HepG2 (cell line): Measurements from ENCODE around the gene STXBP2. TPM values are rescaled to one million over a fixed set of nuclear protein-coding genes. Genes with fewer than 3 reads are reported as not detected.

ENCODE experiments used
- ATAC-seq: fragments of 200-7000 bp; cut with Tn5 transposase; 3 replicates; pipeline ENCODE4 v1.9.1; 2020; ENCODE audit warnings: mild to moderate bottlenecking, moderate library complexity
- BruUV-seq: library from RNA; stranded (reverse); fragments of 400-500 nt; replicated peaks from 2 replicates; lab custom pipeline; 2021; lab: Mats Ljungman, UMichigan
- CTCF ChIA-PET: fragments of 300-600 bp; formaldehyde crosslinking; extraction: SDS; loops from one replicate; lab custom pipeline; 2021; ENCODE audit warnings: low total read pairs, inconsistent platforms, low intra/inter-chr PET ratio; lab: Yijun Ruan, JAX
- POLR2A ChIA-PET: fragments of 350-600 bp; sonication (Branson Sonifier 250); formaldehyde crosslinking; loops from one replicate; lab custom pipeline; 2020; ENCODE audit warnings: antibody characterized with exemption, inconsistent platforms; lab: Yijun Ruan, JAX
- DNase-seq: peaks from one replicate; pipeline ENCODE4 v3.0.0-alpha.2; 2015; ENCODE audit warnings: low spot score
- FAIRE-seq: peaks from 3 replicates; lab custom pipeline; 2011; peaks lifted over from hg19 to GRCh38; lab: Jason Lieb, UNC
- H2AFZ ChIP-seq: one replicate; pipeline ENCODE4 v1.6.1; 2011; ENCODE audit warnings: low read length, inconsistent platforms
- H3K27ac ChIP-seq: fragments of 300-600 bp; 3 replicates; pipeline ENCODE4 v1.8.0; 2011; ENCODE audit warnings: mixed run types, mild to moderate bottlenecking, mixed read lengths, low read length, inconsistent platforms; ENCODE audit not compliant: insufficient read depth; ENCODE audit errors: extremely low read length
- H3K27me3 ChIP-seq, 2 experiments: fragments of 200-600 bp in 1 of 2; 2 replicates in 1 of 2; 3 replicates in 1 of 2; pipeline versions ENCODE4 v1.6.0 to v1.8.0; 2011; ENCODE audit warnings: low read length in 2 of 2, mild to moderate bottlenecking in 2 of 2, moderate library complexity in 2 of 2, inconsistent platforms in 1 of 2; ENCODE audit not compliant: insufficient read depth in 2 of 2, control insufficient read depth in 1 of 2
- H3K36me3 ChIP-seq, 2 experiments: fragments of 200-600 bp in 1 of 2; replicated peaks in 1 of 2; 2 replicates in 1 of 2; 3 replicates in 1 of 2; pipeline versions ENCODE4 v1.5.1 to v1.8.0; 2011; ENCODE audit warnings: low read length in 2 of 2, inconsistent platforms in 1 of 2; ENCODE audit not compliant: insufficient read depth in 2 of 2, control insufficient read depth in 1 of 2
- H3K4me1 ChIP-seq: 2 replicates; pipeline ENCODE4 v1.5.1; 2012; ENCODE audit warnings: low read length, inconsistent platforms; ENCODE audit not compliant: insufficient read depth
- H3K4me2 ChIP-seq: 2 replicates; pipeline ENCODE4 v1.6.0; 2011; ENCODE audit warnings: low read depth, low read length, inconsistent platforms
- H3K4me3 ChIP-seq, 3 experiments: fragments of 200-600 bp in 1 of 3; sonication (generic), shearing (Covaris generic) in 1 of 3; replicated peaks in 1 of 3; 2 replicates each; pipeline ENCODE4 v1.5.1; 2011 to 2016; ENCODE audit warnings: low read length in 3 of 3, inconsistent platforms in 2 of 3, low read depth in 2 of 3, mild to moderate bottlenecking in 2 of 3, control low read depth in 1 of 3, mixed read lengths in 1 of 3; ENCODE audit not compliant: insufficient read depth in 1 of 3
- H3K79me2 ChIP-seq: one replicate; pipeline ENCODE4 v1.6.1; 2011; ENCODE audit warnings: low read length, inconsistent platforms; ENCODE audit not compliant: insufficient read depth
- H3K9ac ChIP-seq: 2 replicates; pipeline ENCODE4 v1.6.0; 2011; ENCODE audit warnings: mild to moderate bottlenecking, low read depth, low read length, inconsistent platforms; ENCODE audit not compliant: insufficient read depth
- H3K9me3 ChIP-seq: 2 replicates; pipeline ENCODE4 v1.5.1; 2012; ENCODE audit warnings: mild to moderate bottlenecking, low read length
- H4K20me1 ChIP-seq: 2 replicates; pipeline ENCODE4 v1.6.0; 2011; ENCODE audit warnings: inconsistent platforms, mild to moderate bottlenecking, low read length, moderate library complexity; ENCODE audit not compliant: insufficient read depth
- ESRRA ChIP-seq: sonication (generic); formaldehyde crosslinking; IDR thresholded peaks from 2 replicates; pipeline ENCODE4 v1.5.1; 2020; ENCODE audit warnings: mild to moderate bottlenecking, low read depth, missing genetic modification reagents
- NR2F6 ChIP-seq, 2 experiments: IDR thresholded peaks; 2 replicates each; pipeline ENCODE4 v1.6.1; 2016; ENCODE audit warnings: antibody characterized with exemption in 1 of 2, mild to moderate bottlenecking in 1 of 2
- ZNF24 ChIP-seq: fragments of 450-650 bp; IDR thresholded peaks from 2 replicates; pipeline ENCODE4 v1.6.1; 2017; ENCODE audit warnings: antibody characterized with exemption, mild to moderate bottlenecking
- ZNF550 ChIP-seq: sonication (generic); formaldehyde crosslinking; IDR thresholded peaks from 2 replicates; pipeline ENCODE4 v1.4.0; 2020; ENCODE audit warnings: mild to moderate bottlenecking, missing genetic modification reagents, borderline replicate concordance
- ZNF747 ChIP-seq: sonication (generic); formaldehyde crosslinking; IDR thresholded peaks from 2 replicates; pipeline ENCODE4 v1.8.1; 2023; ENCODE audit warnings: missing genetic modification reagents, mild to moderate bottlenecking, borderline replicate concordance
- WGBS: methylation state at CpG from one replicate; pipeline ENCODE4 v1.1.6; 2017; ENCODE audit warnings: low lambda C conversion rate; 5-methylcytosine and 5-hydroxymethylcytosine counted together
- in situ Hi-C: cut with HindIII; loops from 2 replicates; pipeline ENCODE4 v1.10.0; 2017; ENCODE audit warnings: low pct_unique_long_range_greater_than_20kb; ENCODE audit not compliant: extremely low pct_ligation_motif_present
- intact Hi-C: fragments of 100-400 bp; cut with micrococcal nuclease; formaldehyde crosslinking; loops from one replicate; pipeline ENCODE4 v1.10.0; 2022; ENCODE audit not compliant: unreplicated experiment
- polyA plus RNA-seq, 8 experiments: library from polyadenylated mRNA; depleted of rRNA in 3 of 8; stranded (reverse) in 7 of 8; unstranded in 1 of 8; fragments of >200 nt; fragmentation: Illumina TruSeq in 4 of 8; extraction: Trizol in 4 of 8; gene quantifications; 2 replicates each; pipeline versions ENCODE4 v1.2.1 to v1.2.3, GENCODE V29; 2011 to 2016; ENCODE audit warnings: low read depth in 4 of 8, missing spikeins in 1 of 8, mixed read lengths in 1 of 8; ENCODE audit not compliant: insufficient read depth in 1 of 8
- total RNA-seq, 5 experiments: library from RNA; depleted of rRNA; stranded (reverse); fragments of >200 nt; fragmentation: Illumina TruSeq; extraction: Trizol; gene quantifications; 2 replicates each; pipeline ENCODE4 v1.2.3, GENCODE V29; 2016; ENCODE audit warnings: low read depth in 1 of 5

Gene STXBP2
- total and polyA plus RNA-seq, 2 of the 13 experiments (the other 11 are each of a cell fraction or from before 2014, with no cell fraction given) = 22.8 to 40.1 TPM

DNA sequence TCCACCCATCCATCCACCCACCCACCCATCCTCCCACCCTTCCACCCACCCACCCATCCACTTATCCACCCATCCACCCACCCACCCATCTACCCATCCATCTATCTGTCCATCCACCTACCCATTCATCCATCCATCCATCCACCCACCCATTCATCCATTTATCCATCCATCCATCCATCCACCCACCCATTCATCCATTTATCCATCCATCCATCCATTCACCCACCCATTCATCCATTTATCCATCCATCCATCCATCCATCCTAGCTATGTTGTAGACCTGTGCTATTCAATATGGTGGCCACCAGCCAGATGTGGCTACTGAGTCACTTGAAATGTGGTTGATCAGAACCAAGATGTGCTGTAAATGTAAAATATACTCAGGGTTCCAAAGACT, 36.2 kb upstream of the STXBP2 start:
- BruUV-seq = no TSS peak
- Histone ChIP-seq H3K9me3 (no peaks in the 10 kb centered on the region), H3K27ac (no peak overlapping the region), H4K20me1 (peaks cover 59% of the 10 kb centered on the region), H3K27me3 (no peaks in the 10 kb centered on the region), H3K4me1 (peaks cover 18% of the 10 kb centered on the region), H2AFZ (no peak overlapping the region), H3K4me3 (no peak overlapping the region), H3K36me3 (peaks cover 12 to 26% of the 10 kb centered on the region in 2 experiments; a peak in 4 of 5 replicates), H3K9ac (no peak overlapping the region), H3K79me2 (peaks cover 65% of the 10 kb centered on the region), H3K4me2 (no peak overlapping the region)
- no peak for TF ChIP-seq ESRRA (CRISPR knock-in tag)
- intact Hi-C loops = no loop called here
- ATAC-seq = no peak
- POLR2A ChIA-PET = no interaction called here
- in situ Hi-C loops = no loop called here
- no peak for FAIRE-seq
- no peak for DNase-seq
- CTCF ChIA-PET = no interaction called here

DNA sequence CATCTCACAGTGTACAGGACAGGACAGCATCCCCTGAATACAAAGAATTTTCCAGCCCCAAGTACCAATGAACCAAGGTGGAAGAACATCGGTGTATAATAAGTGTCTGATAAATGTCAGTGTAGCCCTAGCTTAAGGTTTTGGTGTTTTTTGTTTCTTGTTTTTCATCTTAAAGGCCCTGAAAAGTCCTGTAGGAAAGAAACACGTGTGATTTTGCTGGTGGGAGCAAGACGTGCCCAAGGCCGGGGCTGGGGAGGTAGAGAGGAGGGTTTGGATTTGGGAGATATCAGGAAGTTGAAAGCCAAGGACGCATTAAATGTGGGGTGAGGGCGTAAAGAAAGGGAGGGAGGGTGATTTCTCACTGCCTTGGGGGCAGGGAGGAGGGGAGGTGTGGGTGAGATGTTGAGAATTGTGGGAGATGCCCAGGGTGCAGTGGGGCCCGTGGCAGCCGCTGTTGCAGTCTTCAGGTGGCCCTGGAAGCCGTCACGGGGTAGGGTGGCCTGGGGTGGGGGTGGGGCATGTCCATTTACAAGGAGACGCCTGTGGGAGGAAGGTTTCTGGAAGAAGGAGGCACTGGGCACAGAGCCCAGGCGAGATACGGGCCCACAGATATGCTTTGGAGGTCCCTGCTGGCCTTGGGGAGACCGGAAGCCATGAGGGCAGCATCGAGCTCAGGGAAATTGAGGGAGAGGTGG, 34.5 kb upstream of the STXBP2 start:
- FAIRE-seq = no peak
- no TSS peak for BruUV-seq
- Histone ChIP-seq H3K4me2 (no peak overlapping the region), H4K20me1 (peaks cover 57% of the 10 kb centered on the region), H3K9me3 (no peaks in the 10 kb centered on the region), H3K4me3 (no peak overlapping the region), H3K27me3 (no peaks in the 10 kb centered on the region), H3K27ac (no peak overlapping the region), H3K79me2 (peaks cover 53% of the 10 kb centered on the region), H3K4me1 (peaks cover 12% of the 10 kb centered on the region), H2AFZ (no peak overlapping the region), H3K36me3 (peaks cover 22 to 41% of the 10 kb centered on the region in 2 experiments; a peak in 4 of 5 replicates), H3K9ac (no peak overlapping the region)
- CTCF ChIA-PET = no interaction called here
- no peak for ATAC-seq
- no peak for DNase-seq
- POLR2A ChIA-PET = no interaction called here
- in situ Hi-C loops (no loop called here), intact Hi-C loops (no loop called here)
- WGBS = 94% methylated on average over 15 of the region's 15 CpGs
- TF ChIP-seq ZNF747 (CRISPR knock-in tag) = no peak
- TF ChIP-seq NR2F6 (IDR thresholded peaks at IDR 0.05) = no peak
- no peak for TF ChIP-seq NR2F6 (CRISPR knock-in tag; IDR thresholded peaks at IDR 0.05)
- TF ChIP-seq ZNF24 = no peak
- no peak for TF ChIP-seq ZNF550 (CRISPR knock-in tag)
- TF ChIP-seq, all 625 proteins: peak for 0
